ENCODE measurements around the gene VTI1A. TPM values are rescaled to one million over a fixed set of nuclear protein-coding genes. Genes with fewer than 3 reads are reported as not detected.

The VTI1A gene
- total RNA-seq, 2 donors from 2014 or later = 34.1 to 38.6 TPM

DNA sequence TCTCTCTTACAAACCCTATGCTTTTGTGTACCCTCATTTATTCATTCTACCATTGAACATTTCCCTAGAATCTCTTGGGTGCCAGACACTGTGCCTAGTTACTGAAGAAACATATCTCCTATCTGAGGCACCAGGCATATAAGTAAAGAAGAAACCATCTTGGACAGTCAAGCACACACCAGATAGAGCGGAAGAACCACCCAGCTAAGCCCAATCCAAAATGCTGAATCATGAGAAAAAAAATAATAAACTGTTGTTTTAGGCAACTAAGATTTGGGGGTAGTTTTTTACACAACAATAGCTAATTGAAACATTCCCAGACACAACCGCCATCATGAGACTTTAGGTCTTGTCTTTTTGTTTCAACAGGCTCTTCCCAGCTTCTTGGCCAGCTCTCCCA lies 400.8 kb downstream of the VTI1A start:
- H3K4me3 ChIP-seq = no peak overlapping the region
- no peaks in the 10 kb centered on the region for H3K27me3 ChIP-seq
- H3K9me3 ChIP-seq = no peaks in the 10 kb centered on the region
- DNase-seq = no peak
- TF ChIP-seq, protein P1, sequence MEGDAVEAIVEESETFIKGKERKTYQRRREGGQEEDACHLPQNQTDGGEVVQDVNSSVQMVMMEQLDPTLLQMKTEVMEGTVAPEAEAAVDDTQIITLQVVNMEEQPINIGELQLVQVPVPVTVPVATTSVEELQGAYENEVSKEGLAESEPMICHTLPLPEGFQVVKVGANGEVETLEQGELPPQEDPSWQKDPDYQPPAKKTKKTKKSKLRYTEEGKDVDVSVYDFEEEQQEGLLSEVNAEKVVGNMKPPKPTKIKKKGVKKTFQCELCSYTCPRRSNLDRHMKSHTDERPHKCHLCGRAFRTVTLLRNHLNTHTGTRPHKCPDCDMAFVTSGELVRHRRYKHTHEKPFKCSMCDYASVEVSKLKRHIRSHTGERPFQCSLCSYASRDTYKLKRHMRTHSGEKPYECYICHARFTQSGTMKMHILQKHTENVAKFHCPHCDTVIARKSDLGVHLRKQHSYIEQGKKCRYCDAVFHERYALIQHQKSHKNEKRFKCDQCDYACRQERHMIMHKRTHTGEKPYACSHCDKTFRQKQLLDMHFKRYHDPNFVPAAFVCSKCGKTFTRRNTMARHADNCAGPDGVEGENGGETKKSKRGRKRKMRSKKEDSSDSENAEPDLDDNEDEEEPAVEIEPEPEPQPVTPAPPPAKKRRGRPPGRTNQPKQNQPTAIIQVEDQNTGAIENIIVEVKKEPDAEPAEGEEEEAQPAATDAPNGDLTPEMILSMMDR (IDR thresholded peaks at IDR 0.05) = no peak
- intact Hi-C loops (cut with DNase I) = no loop called here
- H3K36me3 ChIP-seq = no peaks in the 10 kb centered on the region
- H3K4me1 ChIP-seq = no peaks in the 10 kb centered on the region
- no peak overlapping the region for H3K27ac ChIP-seq
- H3K9ac ChIP-seq (ENCODE audit: low read depth in 2 of 2, low read length in 2 of 2) = no peak overlapping the region

GRCh38 chr10:112848228-112848627 lies 401.2 kb downstream of the VTI1A start:
- no peaks in the 10 kb centered on the region for H3K4me1 ChIP-seq
- TF ChIP-seq, protein P1 (IDR thresholded peaks at IDR 0.05) = no peak
- no peaks in the 10 kb centered on the region for H3K36me3 ChIP-seq
- no peaks in the 10 kb centered on the region for H3K27me3 ChIP-seq
- H3K4me3 ChIP-seq = no peak overlapping the region
- intact Hi-C loops (cut with DNase I) = no loop called here
- H3K9me3 ChIP-seq = no peaks in the 10 kb centered on the region
- H3K27ac ChIP-seq = no peak overlapping the region
- no peak for DNase-seq
- H3K9ac ChIP-seq (ENCODE audit: low read depth in 2 of 2, low read length in 2 of 2) = no peak overlapping the region

GRCh38 chr10:112848868-112849430 lies 401.9 kb downstream of the VTI1A start:
- Histone ChIP-seq H3K9ac (ENCODE audit: low read depth in 2 of 2, low read length in 2 of 2) (no peak overlapping the region), H3K9me3 (no peaks in the 10 kb centered on the region), H3K27me3 (no peaks in the 10 kb centered on the region), H3K4me3 (no peak overlapping the region), H3K27ac (no peak overlapping the region), H3K36me3 (no peaks in the 10 kb centered on the region), H3K4me1 (no peaks in the 10 kb centered on the region)
- intact Hi-C loops (cut with DNase I) = no loop called here
- TF ChIP-seq, protein P1 (IDR thresholded peaks at IDR 0.05) = no peak
- no peak for DNase-seq

- no peaks in the 10 kb centered on the region for H3K36me3 ChIP-seq
- no peaks in the 10 kb centered on the region for H3K4me1 ChIP-seq
- no peaks in the 10 kb centered on the region for H3K9me3 ChIP-seq
- TF ChIP-seq, protein P1 (IDR thresholded peaks at IDR 0.05) = no peak
- no peak overlapping the region for H3K4me3 ChIP-seq
- no peak overlapping the region for H3K9ac ChIP-seq (ENCODE audit: low read depth in 2 of 2, low read length in 2 of 2)
- intact Hi-C loops (cut with DNase I) = no loop called here
- no peak for DNase-seq
- no peak overlapping the region for H3K27ac ChIP-seq
- no peaks in the 10 kb centered on the region for H3K27me3 ChIP-seq
Observed at GRCh38 chr10:112849546-112849945, 402.5 kb downstream of the VTI1A start.

DNA sequence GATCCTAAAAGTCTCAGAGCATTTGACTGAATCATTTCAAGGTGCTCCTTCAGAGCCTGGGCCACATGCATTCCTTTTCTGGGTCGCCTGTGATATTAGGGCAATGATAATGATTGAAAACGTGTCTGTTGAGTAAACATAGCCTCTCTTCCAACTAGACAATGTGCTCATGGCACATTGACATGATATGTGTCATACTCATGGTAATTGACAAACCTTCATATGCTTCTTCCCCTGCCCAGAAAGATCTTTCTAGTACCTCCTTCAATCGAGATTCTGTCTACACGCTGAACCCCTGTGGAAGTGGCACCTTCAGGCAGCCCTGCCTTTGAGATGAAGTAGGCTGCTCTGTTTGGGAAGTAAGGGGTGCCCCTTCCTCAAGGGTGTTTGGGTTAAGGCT lies 404.2 kb downstream of the VTI1A start:
- no peaks in the 10 kb centered on the region for H3K36me3 ChIP-seq
- no peak overlapping the region for H3K27ac ChIP-seq
- intact Hi-C loops (cut with DNase I) = no loop called here
- H3K4me3 ChIP-seq = no peak overlapping the region
- H3K27me3 ChIP-seq = no peaks in the 10 kb centered on the region
- TF ChIP-seq, protein P1 (IDR thresholded peaks at IDR 0.05) = no peak
- H3K9ac ChIP-seq (ENCODE audit: low read depth in 2 of 2, low read length in 2 of 2) = no peak overlapping the region
- no peaks in the 10 kb centered on the region for H3K4me1 ChIP-seq
- DNase-seq = no peak
- no peaks in the 10 kb centered on the region for H3K9me3 ChIP-seq
